GM12865 (cell line): ENCODE measurements around the gene ADAMTS6.
A peak's percentile ranks its signal among the peaks of the same experiment; 100 is the strongest.

Experiments used
- DNase-seq: peaks from one replicate; pipeline ENCODE4 v3.0.0; 2010; ENCODE audit warnings: low read depth
- H3K4me3 ChIP-seq: 2 replicates; pipeline ENCODE4 v1.5.1; 2011; ENCODE audit warnings: mild to moderate bottlenecking, low read depth, low read length, control low read depth
- TF ChIP-seq, protein P1 (sequence below): IDR thresholded peaks from 2 replicates; pipeline ENCODE4 v1.5.1; 2011; ENCODE audit warnings: low read length, control low read depth, low read depth, inconsistent platforms; ENCODE audit not compliant: insufficient read depth; ENCODE audit errors: missing control alignments

Gene ADAMTS6

DNA sequence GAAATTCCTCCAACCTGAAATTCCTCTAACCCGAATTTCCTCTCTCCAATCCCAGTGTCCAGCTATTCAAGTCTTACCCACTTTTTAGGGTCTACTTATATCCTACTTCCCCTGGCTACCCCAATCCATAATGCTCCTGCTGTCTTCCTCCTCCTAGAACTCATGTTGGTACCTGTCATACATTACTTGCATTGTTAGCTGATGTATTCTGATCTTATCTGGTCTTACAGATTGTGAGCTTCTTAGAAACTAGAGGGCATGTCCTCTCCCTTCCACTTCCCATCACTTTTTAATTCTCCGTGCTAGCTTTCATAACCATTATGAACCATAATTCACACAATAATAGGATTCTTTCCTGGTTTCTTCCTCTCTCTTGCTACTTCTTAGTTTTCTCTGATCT lies 376.9 kb downstream of the ADAMTS6 start:
- TF ChIP-seq, protein P1, sequence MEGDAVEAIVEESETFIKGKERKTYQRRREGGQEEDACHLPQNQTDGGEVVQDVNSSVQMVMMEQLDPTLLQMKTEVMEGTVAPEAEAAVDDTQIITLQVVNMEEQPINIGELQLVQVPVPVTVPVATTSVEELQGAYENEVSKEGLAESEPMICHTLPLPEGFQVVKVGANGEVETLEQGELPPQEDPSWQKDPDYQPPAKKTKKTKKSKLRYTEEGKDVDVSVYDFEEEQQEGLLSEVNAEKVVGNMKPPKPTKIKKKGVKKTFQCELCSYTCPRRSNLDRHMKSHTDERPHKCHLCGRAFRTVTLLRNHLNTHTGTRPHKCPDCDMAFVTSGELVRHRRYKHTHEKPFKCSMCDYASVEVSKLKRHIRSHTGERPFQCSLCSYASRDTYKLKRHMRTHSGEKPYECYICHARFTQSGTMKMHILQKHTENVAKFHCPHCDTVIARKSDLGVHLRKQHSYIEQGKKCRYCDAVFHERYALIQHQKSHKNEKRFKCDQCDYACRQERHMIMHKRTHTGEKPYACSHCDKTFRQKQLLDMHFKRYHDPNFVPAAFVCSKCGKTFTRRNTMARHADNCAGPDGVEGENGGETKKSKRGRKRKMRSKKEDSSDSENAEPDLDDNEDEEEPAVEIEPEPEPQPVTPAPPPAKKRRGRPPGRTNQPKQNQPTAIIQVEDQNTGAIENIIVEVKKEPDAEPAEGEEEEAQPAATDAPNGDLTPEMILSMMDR, result no peak
- DNase-seq, result no peak
- no peak overlapping the region for H3K4me3 ChIP-seq

DNA sequence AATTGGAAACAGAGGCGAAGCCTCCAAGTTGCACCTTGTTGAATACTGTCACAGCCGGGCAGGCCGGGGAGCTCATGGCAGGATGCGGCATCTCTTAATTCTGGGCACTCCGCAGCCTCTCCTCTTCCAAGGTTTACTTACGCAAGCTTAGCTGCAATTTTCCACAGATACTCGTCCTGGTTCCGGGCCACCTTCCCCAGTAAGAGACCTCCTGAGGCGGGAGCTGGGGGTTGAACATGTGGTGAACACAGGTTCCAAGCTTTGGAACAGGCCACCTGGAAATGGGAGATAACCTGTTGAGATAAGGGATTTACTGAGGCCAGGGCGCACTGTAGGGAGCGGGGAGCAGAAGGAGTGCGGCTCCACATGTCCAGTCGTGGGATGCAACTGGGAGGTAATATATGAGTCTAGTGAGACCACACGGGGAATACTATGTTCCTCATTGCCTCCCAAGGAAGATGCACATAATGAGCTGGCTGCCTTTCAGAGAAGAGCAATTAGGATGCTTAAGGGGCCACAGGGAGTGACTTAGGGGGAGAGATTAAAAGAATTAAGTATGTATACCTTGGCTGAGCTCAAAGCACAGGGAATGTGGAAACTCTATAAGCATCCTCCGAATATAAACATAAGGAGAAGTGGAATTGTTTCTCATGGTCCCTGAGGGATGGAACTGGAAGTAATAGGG lies 377.8 kb downstream of the ADAMTS6 start:
- peak overlapping the region; percentile 81 for H3K4me3 ChIP-seq
- TF ChIP-seq, protein P1, result no peak
- no peak for DNase-seq

DNA sequence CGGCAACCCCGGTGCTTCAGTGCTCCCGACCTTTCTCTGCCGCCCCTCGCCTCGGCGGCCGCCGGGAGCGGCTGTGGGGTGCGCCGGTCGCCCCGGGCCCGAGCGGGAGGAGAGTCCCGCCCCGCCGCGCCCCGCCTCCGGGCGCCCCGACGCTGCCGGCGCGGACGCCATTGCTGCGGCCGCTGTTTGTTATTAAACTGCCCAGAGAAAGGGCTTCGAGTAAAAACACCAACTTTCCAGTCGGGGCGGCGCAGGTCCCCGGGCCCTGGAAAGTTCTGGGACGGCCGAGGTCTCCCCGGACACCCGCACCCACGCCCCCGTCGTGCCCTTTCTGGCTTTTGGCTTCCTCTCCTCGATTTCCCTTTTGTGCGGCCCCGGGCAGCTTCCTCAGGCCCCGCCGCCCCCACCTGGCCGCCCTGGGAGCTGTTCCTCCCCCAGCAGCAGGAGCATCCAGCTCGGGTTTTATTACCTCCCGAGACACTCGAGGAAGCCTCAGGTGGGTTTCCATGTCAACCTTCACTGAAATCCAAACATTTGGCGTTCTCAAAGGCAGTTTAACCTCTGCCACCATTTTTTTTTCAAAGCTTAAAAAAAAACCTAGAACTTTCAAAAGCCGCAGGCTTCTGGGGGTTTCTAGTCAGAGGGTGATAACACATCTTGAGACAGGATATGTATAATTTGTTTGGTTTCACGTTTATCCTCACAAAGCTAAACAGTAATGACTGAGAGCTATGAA lies 378.6 kb downstream of the ADAMTS6 start:
- H3K4me3 ChIP-seq, result peak overlapping the region; percentile 81
- TF ChIP-seq, protein P1, result peak; percentile 17
- peak; percentile 81 for DNase-seq

DNA sequence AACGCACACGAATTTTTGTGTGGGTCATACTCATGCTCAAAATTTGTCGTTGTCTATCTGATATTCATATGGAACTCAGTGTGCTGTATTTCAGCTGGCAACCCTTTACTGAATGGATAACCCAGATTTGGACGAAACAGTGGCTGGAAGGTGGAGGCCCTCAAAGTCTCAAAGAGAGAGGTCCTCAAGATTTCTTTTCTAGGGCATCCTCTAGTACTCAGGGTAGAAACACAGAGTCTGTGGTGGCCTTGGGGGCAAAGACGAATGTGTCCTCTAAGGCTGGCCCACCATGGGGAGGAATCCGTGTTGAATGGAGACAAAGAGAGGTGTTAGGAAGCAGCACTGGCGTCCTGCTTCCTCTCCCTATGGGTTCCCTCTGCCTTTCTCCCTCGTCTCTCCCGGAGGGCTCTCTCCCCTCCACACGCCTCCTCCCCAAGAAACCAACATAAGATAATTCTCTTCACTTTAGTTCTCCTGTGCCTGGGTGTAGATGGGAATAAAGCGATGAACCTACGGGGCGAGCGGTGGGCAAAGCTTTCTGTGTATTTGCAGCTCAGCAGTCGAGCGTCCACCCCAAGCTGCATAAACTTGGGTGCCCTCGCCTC lies 379.2 kb downstream of the ADAMTS6 start:
- peak overlapping the region; percentile 81 for H3K4me3 ChIP-seq
- TF ChIP-seq, protein P1, result no peak
- no peak for DNase-seq

DNA sequence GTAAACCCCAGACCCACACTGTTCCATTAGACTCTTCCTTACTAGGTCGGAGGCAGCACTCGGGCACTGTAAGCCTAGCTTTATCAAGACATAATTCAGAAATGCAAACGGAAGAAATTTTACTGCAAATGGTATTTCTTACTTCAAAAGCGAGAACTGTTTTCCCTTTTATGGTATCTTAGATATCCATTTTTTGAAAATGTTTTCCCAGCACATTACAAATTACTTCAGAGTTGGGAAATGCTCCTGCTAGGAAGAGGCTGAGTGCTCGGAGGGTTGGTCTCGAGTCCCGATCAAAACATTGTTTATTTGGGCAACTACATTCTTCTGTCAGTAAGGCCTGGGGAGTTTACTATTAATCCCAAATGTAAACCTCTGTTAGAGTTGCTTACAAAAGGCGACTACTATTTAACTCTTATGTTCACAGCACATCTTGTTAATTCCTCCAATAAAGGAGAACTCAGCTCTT lies 380.1 kb downstream of the ADAMTS6 start:
- H3K4me3 ChIP-seq, result no peak overlapping the region
- TF ChIP-seq, protein P1, result no peak
- DNase-seq, result no peak

DNA sequence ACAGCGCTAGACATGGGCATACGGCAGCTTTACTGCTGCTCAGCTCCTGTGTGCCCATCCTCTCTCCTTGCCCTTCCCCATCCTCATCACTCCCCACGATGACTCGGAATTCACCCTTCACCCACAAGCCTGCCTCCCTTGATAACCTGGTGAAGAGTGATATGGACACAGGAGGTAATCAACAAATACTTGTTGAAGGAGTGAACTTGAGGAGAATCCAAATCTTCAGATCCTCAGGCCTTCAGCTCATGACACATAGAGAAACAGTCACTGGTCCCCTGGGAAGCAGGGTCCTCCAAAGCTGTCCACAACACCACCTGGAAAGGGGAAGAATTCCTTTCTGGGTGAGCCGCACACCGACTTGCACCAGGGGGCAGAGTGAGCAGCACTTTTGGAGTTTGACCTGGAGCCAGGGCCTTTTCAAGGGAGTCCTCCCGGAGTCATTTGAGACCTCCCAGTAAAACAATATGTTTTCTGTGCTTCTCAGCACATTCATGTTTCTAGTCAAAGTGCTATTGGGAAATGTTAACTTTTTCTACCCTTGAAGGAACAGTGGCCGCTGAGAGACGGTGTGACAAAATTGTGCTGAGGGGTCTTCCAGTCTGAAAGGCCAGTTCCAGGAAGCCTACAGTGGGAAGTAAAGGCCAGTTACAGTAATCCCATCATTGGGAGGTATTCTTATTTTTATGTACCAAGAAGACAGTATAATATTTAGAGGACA lies 380.6 kb downstream of the ADAMTS6 start:
- TF ChIP-seq, protein P1, result peak; percentile 51
- H3K4me3 ChIP-seq, result no peak overlapping the region
- DNase-seq, result peak; percentile 50
